K562 (cell line): ENCODE data around the gene PLA2G4F.

ENCODE experiments used
- POLR2AphosphoS5 ChIP-seq: IDR thresholded peaks from 2 replicates; pipeline ENCODE4 v1.6.1; 2011; ENCODE audit warnings: mild to moderate bottlenecking, low read depth, low read length, moderate library complexity; ENCODE audit not compliant: control insufficient read depth, insufficient read depth
- ZNF77 ChIP-seq: fragments of 250-450 bp; sonication (Bioruptor Pico); IDR thresholded peaks from 2 replicates; pipeline ENCODE4 v1.5.0; 2020

GRCh38 chr15:42184736-42185135 is 28.3 kb upstream of the PLA2G4F start:
- TF ChIP-seq POLR2AphosphoS5: no peak
- no peak for TF ChIP-seq ZNF77 (CRISPR knock-in tag)
